Cardiac fibroblast (primary cell): ENCODE measurements around the gene JRKL.
A peak's percentile ranks its signal among the peaks of the same experiment; 100 is the strongest.
"Not testable (repeated sequence)": the region's sequence is repeated elsewhere in the genome, so short reads cannot be mapped to it uniquely, and the experiment has no call there.

ENCODE experiments used
- DNase-seq, 2 donors: peaks; one replicate each; pipeline versions ENCODE4 v3.0.0 to v3.0.0-alpha.2; 2010; ENCODE audit warnings: low read depth in 2 of 2
- H3K4me3 ChIP-seq, 2 donors: replicated peaks in 1 of 2; 1 replicate in 1 of 2; 2 replicates in 1 of 2; pipeline ENCODE4 v1.5.1; 2011; ENCODE audit warnings: low read depth in 2 of 2, low read length in 2 of 2, mild to moderate bottlenecking in 2 of 2, moderate library complexity in 1 of 2
- CTCF ChIP-seq: IDR thresholded peaks from one replicate; pipeline ENCODE4 v1.5.1; 2011; ENCODE audit warnings: low read depth, mild to moderate bottlenecking, low read length, inconsistent platforms

Gene JRKL

GRCh38 chr11:96412761-96413381 is 23.1 kb downstream of the JRKL start:
- no peak for TF ChIP-seq CTCF
- H3K4me3 ChIP-seq = no peak overlapping the region
- DNase-seq = no peak

GRCh38 chr11:96413408-96413807 is 23.6 kb downstream of the JRKL start:
- no peak overlapping the region for H3K4me3 ChIP-seq
- TF ChIP-seq CTCF = no peak
- DNase-seq = no peak

GRCh38 chr11:96424693-96425092 is 34.9 kb downstream of the JRKL start:
- peak; percentile 48 to 64 for DNase-seq
- TF ChIP-seq CTCF = no peak
- H3K4me3 ChIP-seq = no peak overlapping the region

GRCh38 chr11:96430668-96431067 is 40.9 kb downstream of the JRKL start:
- no peak for TF ChIP-seq CTCF
- no peak for DNase-seq
- no peak overlapping the region for H3K4me3 ChIP-seq

GRCh38 chr11:96432654-96433053 is 42.8 kb downstream of the JRKL start:
- DNase-seq = not testable (repeated sequence)

More at GRCh38 chr11:96432654-96433053, 42.8 kb downstream of the JRKL start:
- H3K4me3 ChIP-seq = not testable (repeated sequence)
